ENCODE measurements around the gene EYS. TPM values are rescaled to one million over a fixed set of nuclear protein-coding genes. Genes with fewer than 3 reads are reported as not detected.
"Not testable (repeated sequence)": the region's sequence is repeated elsewhere in the genome, so short reads cannot be mapped to it uniquely, and the experiment has no call there.

Gene EYS
- total and polyA plus RNA-seq, 3 experiments from 2014 or later, result not detected

GRCh38 chr6:63897459-63897858 is 1809.6 kb downstream of the EYS start:
- Mint-ChIP-seq H3K4me3 (no peak overlapping the region), H3K27me3 (peaks cover 0 to 1% of the 10 kb centered on the region in 2 donors), H3K9me3 (peaks cover 0 to 4% (median 0%) of the 10 kb centered on the region in 5 donors), H3K36me3 (no peaks in the 10 kb centered on the region), H3K27ac (no peak overlapping the region), H3K4me1 (no peaks in the 10 kb centered on the region)
- Histone ChIP-seq H3K27ac (ENCODE audit: low read depth, low read length) (no peak overlapping the region), H3K9me3 (ENCODE audit: low read length) (no peaks in the 10 kb centered on the region), H3K4me1 (ENCODE audit: insufficient read depth, low read length) (no peaks in the 10 kb centered on the region), H3K4me3 (ENCODE audit: low read length) (no peak overlapping the region), H3K36me3 (ENCODE audit: insufficient read depth, low read length) (no peaks in the 10 kb centered on the region), H3K27me3 (ENCODE audit: insufficient read depth, low read length, poor library complexity, severe bottlenecking) (no peaks in the 10 kb centered on the region)
- POLR2A ChIA-PET, result no interaction called here
- CTCF ChIA-PET, result no interaction called here
- DNase-seq, result no peak

GRCh38 chr6:63888416-63888815 is 1818.6 kb downstream of the EYS start:
- Mint-ChIP-seq H3K9me3 (peaks cover 0 to 12% (median 3%) of the 10 kb centered on the region in 5 donors), H3K4me1 (no peaks in the 10 kb centered on the region), H3K27ac (no peak overlapping the region), H3K27me3 (no peaks in the 10 kb centered on the region), H3K36me3 (no peaks in the 10 kb centered on the region), H3K4me3 (no peak overlapping the region)
- ChIA-PET POLR2A (no interaction called here), CTCF (no interaction called here)
- Histone ChIP-seq H3K4me1 (ENCODE audit: insufficient read depth, low read length) (no peaks in the 10 kb centered on the region), H3K36me3 (ENCODE audit: insufficient read depth, low read length) (no peaks in the 10 kb centered on the region), H3K27me3 (ENCODE audit: insufficient read depth, low read length, poor library complexity, severe bottlenecking) (no peaks in the 10 kb centered on the region), H3K27ac (ENCODE audit: low read depth, low read length) (no peak overlapping the region), H3K9me3 (ENCODE audit: low read length) (no peaks in the 10 kb centered on the region), H3K4me3 (ENCODE audit: low read length) (no peak overlapping the region)
- DNase-seq, result no peak

DNA sequence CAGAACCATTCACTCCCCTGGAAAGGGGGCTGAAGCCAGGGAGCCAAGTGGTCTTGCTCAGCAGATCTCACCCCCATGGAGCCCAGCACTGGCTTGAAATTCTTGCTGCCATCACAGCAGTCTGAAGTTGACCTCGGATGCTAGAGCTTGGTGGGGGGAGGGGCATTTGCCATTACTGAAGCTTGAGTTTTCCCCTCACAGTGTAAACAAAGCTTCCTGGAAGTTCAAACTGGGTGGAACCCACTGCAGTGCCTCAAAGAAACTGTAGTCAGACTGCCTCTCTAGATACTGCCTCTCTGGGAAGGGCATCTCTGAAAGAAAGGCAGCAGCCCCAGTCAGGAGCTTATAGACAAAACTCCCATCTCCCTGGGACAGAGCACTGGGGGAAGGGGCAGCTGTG is 1819.2 kb downstream of the EYS start:
- H3K36me3 Mint-ChIP-seq; H3K4me3 ChIP-seq (ENCODE audit: low read length); H3K27ac Mint-ChIP-seq; DNase-seq; H3K4me1 Mint-ChIP-seq; H3K27me3 ChIP-seq (ENCODE audit: insufficient read depth, low read length, poor library complexity, severe bottlenecking); POLR2A ChIA-PET; H3K27me3 Mint-ChIP-seq; H3K9me3 ChIP-seq (ENCODE audit: low read length); CTCF ChIA-PET; H3K36me3 ChIP-seq (ENCODE audit: insufficient read depth, low read length); H3K4me1 ChIP-seq (ENCODE audit: insufficient read depth, low read length); H3K4me3 Mint-ChIP-seq; H3K27ac ChIP-seq (ENCODE audit: low read depth, low read length): not testable (repeated sequence)
- H3K9me3 Mint-ChIP-seq, result peaks cover 0 to 12% (median 2%) of the 10 kb centered on the region in 5 donors

DNA sequence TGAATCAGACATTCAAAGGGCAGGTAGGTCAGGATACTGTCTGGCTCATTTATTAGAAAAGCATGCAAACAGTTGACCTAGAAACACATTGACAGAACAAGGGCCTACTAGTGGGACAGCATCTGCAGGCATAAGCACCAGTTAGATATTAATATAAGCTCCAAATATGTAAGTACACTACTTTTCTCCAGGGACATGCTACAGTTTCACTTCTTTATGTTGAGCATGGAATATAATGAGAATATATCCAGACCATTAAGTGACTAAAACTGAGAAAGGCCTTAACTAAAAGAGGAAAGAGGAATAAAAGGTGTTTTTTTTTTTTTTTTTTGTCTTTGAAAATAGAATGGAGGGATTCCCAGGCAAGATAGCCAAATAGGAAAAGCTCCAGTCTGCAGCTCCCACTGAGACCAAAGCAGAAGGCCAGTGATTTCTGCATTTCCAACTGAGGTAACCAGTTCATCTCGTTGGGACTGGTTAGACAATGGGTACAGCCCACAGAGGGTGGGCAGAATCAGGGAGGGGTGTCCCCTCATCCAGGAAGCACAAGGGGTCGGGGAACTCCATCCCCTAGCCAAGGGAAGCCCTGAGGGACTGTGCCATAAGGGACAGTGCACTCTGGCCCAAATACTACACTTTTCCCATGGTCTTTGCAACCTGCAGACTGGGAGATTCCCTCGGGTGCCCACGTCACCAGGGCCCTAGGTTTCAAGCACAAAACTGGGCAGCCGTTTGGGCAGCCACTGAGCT is 1819.8 kb downstream of the EYS start:
- Mint-ChIP-seq H3K27me3 (no peaks in the 10 kb centered on the region), H3K4me3 (no peak overlapping the region), H3K27ac (no peak overlapping the region), H3K36me3 (no peaks in the 10 kb centered on the region), H3K4me1 (no peaks in the 10 kb centered on the region), H3K9me3 (peaks cover 0 to 12% (median 1%) of the 10 kb centered on the region in 5 donors)
- Histone ChIP-seq H3K27ac (ENCODE audit: low read depth, low read length) (no peak overlapping the region), H3K36me3 (ENCODE audit: insufficient read depth, low read length) (no peaks in the 10 kb centered on the region), H3K4me3 (ENCODE audit: low read length) (no peak overlapping the region), H3K4me1 (ENCODE audit: insufficient read depth, low read length) (no peaks in the 10 kb centered on the region), H3K27me3 (ENCODE audit: insufficient read depth, low read length, poor library complexity, severe bottlenecking) (no peaks in the 10 kb centered on the region), H3K9me3 (ENCODE audit: low read length) (no peaks in the 10 kb centered on the region)
- POLR2A ChIA-PET, result no interaction called here
- DNase-seq, result no peak
- CTCF ChIA-PET, result no interaction called here

DNA sequence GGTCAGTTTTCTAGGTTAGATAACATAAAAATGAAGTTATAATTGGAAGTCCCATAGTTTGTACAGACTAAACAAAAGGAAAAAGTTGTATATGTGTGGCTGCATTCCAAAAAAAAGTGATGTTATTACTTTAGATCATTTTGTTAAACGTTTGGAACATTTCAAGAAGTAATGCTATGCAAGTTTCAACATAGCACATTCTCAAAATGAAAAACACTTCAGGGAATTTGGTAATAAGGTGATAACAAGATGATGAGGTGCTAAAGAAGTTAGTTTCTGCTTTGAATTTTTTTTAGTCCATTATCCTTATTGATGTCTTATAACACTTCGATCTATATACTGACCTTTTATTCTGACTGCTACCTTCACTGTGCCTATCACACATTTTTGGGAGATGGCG is 1820.7 kb downstream of the EYS start:
- H3K9me3 Mint-ChIP-seq, result peaks cover 0 to 9% (median 0%) of the 10 kb centered on the region in 5 donors
- CTCF ChIA-PET, result no interaction called here

DNA sequence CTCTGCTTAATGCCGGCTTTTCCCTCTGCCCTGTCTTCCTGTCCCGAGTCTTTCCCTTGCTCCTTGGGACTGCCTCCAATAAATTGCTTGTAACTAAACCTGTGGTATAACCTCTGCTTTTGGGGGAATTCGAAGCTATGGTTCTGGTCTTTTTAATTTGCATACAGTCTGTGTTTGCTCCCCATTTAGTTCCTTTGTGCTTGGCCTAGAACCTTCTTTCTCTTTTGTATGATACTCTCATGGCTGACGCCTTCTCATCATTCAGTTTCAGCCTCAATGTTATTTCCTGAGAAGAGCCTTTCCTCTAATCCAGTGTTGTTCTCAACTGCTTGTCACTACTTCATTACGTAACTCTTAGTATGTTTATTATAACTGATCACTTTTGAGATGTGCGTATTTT is 1823.4 kb downstream of the EYS start:
- Histone ChIP-seq H3K4me1 (ENCODE audit: insufficient read depth, low read length) (no peaks in the 10 kb centered on the region), H3K9me3 (ENCODE audit: low read length) (no peaks in the 10 kb centered on the region), H3K27ac (ENCODE audit: low read depth, low read length) (no peak overlapping the region), H3K36me3 (ENCODE audit: insufficient read depth, low read length) (no peaks in the 10 kb centered on the region), H3K4me3 (ENCODE audit: low read length) (no peak overlapping the region), H3K27me3 (ENCODE audit: insufficient read depth, low read length, poor library complexity, severe bottlenecking) (no peaks in the 10 kb centered on the region)
- Mint-ChIP-seq H3K9me3 (peaks cover 0 to 4% (median 3%) of the 10 kb centered on the region in 5 donors), H3K4me1 (no peaks in the 10 kb centered on the region), H3K27ac (no peak overlapping the region), H3K27me3 (no peaks in the 10 kb centered on the region), H3K36me3 (no peaks in the 10 kb centered on the region), H3K4me3 (no peak overlapping the region)
- DNase-seq, result no peak
- ChIA-PET POLR2A (no interaction called here), CTCF (no interaction called here)

More for the DNA sequence above, 1820.7 kb downstream of the EYS start:
- Histone ChIP-seq H3K4me3 (ENCODE audit: low read length) (no peak overlapping the region), H3K36me3 (ENCODE audit: insufficient read depth, low read length) (no peaks in the 10 kb centered on the region), H3K27me3 (ENCODE audit: insufficient read depth, low read length, poor library complexity, severe bottlenecking) (no peaks in the 10 kb centered on the region), H3K4me1 (ENCODE audit: insufficient read depth, low read length) (no peaks in the 10 kb centered on the region), H3K27ac (ENCODE audit: low read depth, low read length) (no peak overlapping the region), H3K9me3 (ENCODE audit: low read length) (no peaks in the 10 kb centered on the region)
- Mint-ChIP-seq H3K27ac (no peak overlapping the region), H3K27me3 (no peaks in the 10 kb centered on the region), H3K4me1 (no peaks in the 10 kb centered on the region), H3K4me3 (no peak overlapping the region), H3K36me3 (no peaks in the 10 kb centered on the region)
- no peak for DNase-seq
- POLR2A ChIA-PET, result no interaction called here

GRCh38 chr6:63882208-63882607 is 1824.8 kb downstream of the EYS start:
- no peaks in the 10 kb centered on the region for H3K4me1 Mint-ChIP-seq
- no peaks in the 10 kb centered on the region for H3K27me3 Mint-ChIP-seq
- no peak overlapping the region for H3K4me3 Mint-ChIP-seq
- Histone ChIP-seq H3K4me1 (ENCODE audit: insufficient read depth, low read length) (no peaks in the 10 kb centered on the region), H3K4me3 (ENCODE audit: low read length) (no peak overlapping the region), H3K27me3 (ENCODE audit: insufficient read depth, low read length, poor library complexity, severe bottlenecking) (no peaks in the 10 kb centered on the region), H3K27ac (ENCODE audit: low read depth, low read length) (no peak overlapping the region), H3K36me3 (ENCODE audit: insufficient read depth, low read length) (no peaks in the 10 kb centered on the region), H3K9me3 (ENCODE audit: low read length) (no peaks in the 10 kb centered on the region)
- H3K9me3 Mint-ChIP-seq, result peaks cover 0 to 8% (median 3%) of the 10 kb centered on the region in 5 donors
- ChIA-PET POLR2A (no interaction called here), CTCF (no interaction called here)
- DNase-seq, result no peak
- H3K36me3 Mint-ChIP-seq, result no peaks in the 10 kb centered on the region
- H3K27ac Mint-ChIP-seq, result no peak overlapping the region

DNA sequence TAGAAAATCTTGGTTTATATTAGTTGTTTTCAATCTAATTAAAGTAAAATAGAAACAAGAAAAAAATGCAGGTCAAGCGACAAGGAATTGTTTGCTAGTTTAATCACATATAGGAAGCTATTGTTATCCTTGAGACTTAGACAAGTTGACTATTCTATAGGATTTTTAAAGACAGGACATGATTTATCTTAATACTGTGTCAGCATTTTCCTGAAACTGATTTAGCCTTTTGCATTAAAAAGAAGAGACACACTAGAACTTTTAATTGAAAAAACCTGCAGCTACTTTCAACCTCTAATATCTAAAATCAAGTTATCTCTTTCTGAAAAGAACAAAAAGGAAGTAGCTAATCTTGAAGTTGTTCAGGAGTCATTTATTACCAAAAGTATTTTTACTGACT is 1825.2 kb downstream of the EYS start:
- POLR2A ChIA-PET, result no interaction called here
- Mint-ChIP-seq H3K27me3 (no peaks in the 10 kb centered on the region), H3K4me3 (no peak overlapping the region), H3K36me3 (no peaks in the 10 kb centered on the region), H3K27ac (no peak overlapping the region), H3K9me3 (peaks cover 0 to 9% (median 3%) of the 10 kb centered on the region in 5 donors), H3K4me1 (no peaks in the 10 kb centered on the region)
- H3K4me3 ChIP-seq (ENCODE audit: low read length), result no peak overlapping the region
- H3K27me3 ChIP-seq (ENCODE audit: insufficient read depth, low read length, poor library complexity, severe bottlenecking), result no peaks in the 10 kb centered on the region
- DNase-seq, result no peak
- H3K36me3 ChIP-seq (ENCODE audit: insufficient read depth, low read length), result no peaks in the 10 kb centered on the region
- H3K9me3 ChIP-seq (ENCODE audit: low read length), result no peaks in the 10 kb centered on the region
- no peaks in the 10 kb centered on the region for H3K4me1 ChIP-seq (ENCODE audit: insufficient read depth, low read length)
- CTCF ChIA-PET, result no interaction called here
- no peak overlapping the region for H3K27ac ChIP-seq (ENCODE audit: low read depth, low read length)

Measured in CD8-positive, alpha-beta memory T cell (primary cell).